Ecto neural progenitor cell (in vitro differentiated cells): ENCODE data around the gene AOX1.
"Not testable (repeated sequence)": the region's sequence is repeated elsewhere in the genome, so short reads cannot be mapped to it uniquely, and the experiment has no call there.

Experiments used
- DNase-seq: peaks from one replicate; pipeline ENCODE4 v3.0.0-alpha.2; 2018; ENCODE audit warnings: low spot score

The AOX1 gene

GRCh38 chr2:200628461-200628860 is 42.6 kb downstream of the AOX1 start:
- DNase-seq = not testable (repeated sequence)

GRCh38 chr2:200631287-200631686 is 45.5 kb downstream of the AOX1 start:
- DNase-seq = no peak

- no peak for DNase-seq
These were observed 48.6 kb downstream of the AOX1 start for GRCh38 chr2:200634231-200634964.

- DNase-seq = no peak
These were observed 49.4 kb downstream of the AOX1 start for GRCh38 chr2:200635251-200635650.

GRCh38 chr2:200637901-200638300 is 52.1 kb downstream of the AOX1 start:
- DNase-seq = no peak

- no peak for DNase-seq
These were observed 54.4 kb downstream of the AOX1 start for GRCh38 chr2:200640176-200640575.

GRCh38 chr2:200640901-200641300 is 55.1 kb downstream of the AOX1 start:
- DNase-seq = no peak

- not testable (repeated sequence) for DNase-seq
These were observed 62.9 kb downstream of the AOX1 start for GRCh38 chr2:200648518-200649281.

GRCh38 chr2:200649724-200650123 is 63.9 kb downstream of the AOX1 start:
- DNase-seq = no peak

GRCh38 chr2:200650195-200650594 is 64.4 kb downstream of the AOX1 start:
- no peak for DNase-seq

GRCh38 chr2:200652158-200652557 is 66.3 kb downstream of the AOX1 start:
- no peak for DNase-seq

- DNase-seq = no peak
These were observed 67.2 kb downstream of the AOX1 start for GRCh38 chr2:200653021-200653420.

- no peak for DNase-seq
These were observed 69.0 kb downstream of the AOX1 start for GRCh38 chr2:200654823-200655222.

GRCh38 chr2:200655918-200656580 is 70.2 kb downstream of the AOX1 start:
- DNase-seq = no peak

- no peak for DNase-seq
These were observed 72.6 kb downstream of the AOX1 start for GRCh38 chr2:200658278-200658864.

- no peak for DNase-seq
These were observed 73.6 kb downstream of the AOX1 start for GRCh38 chr2:200659410-200659809.

GRCh38 chr2:200661477-200661876 is 75.7 kb downstream of the AOX1 start:
- DNase-seq = no peak

- no peak for DNase-seq
These were observed 76.9 kb downstream of the AOX1 start for GRCh38 chr2:200662727-200663126.

- DNase-seq = no peak
These were observed 79.1 kb downstream of the AOX1 start for GRCh38 chr2:200664770-200665494.

- no peak for DNase-seq
These were observed 80.0 kb downstream of the AOX1 start for GRCh38 chr2:200665626-200666453.

- no peak for DNase-seq
These were observed 81.6 kb downstream of the AOX1 start for GRCh38 chr2:200667413-200667812.
